Femur (tissue), 1 donor: ENCODE results near the gene CD81.

Source experiments
- DNase-seq: peaks from one replicate; pipeline ENCODE4 v3.0.0-alpha.2; 2017

CD81 gene

GRCh38 chr11:2377511-2378443, 667 bp downstream of the CD81 start:
- peak; percentile 89 for DNase-seq

GRCh38 chr11:2378527-2379210, 1.6 kb downstream of the CD81 start:
- peak; percentile 78 for DNase-seq

GRCh38 chr11:2379466-2380174, 2.5 kb downstream of the CD81 start:
- DNase-seq: no peak

GRCh38 chr11:2380396-2380795, 3.3 kb downstream of the CD81 start:
- no peak for DNase-seq

GRCh38 chr11:2380807-2381350, 3.8 kb downstream of the CD81 start:
- peak; percentile 76 for DNase-seq

GRCh38 chr11:2381494-2382128, 4.5 kb downstream of the CD81 start:
- DNase-seq: peak; percentile 24

GRCh38 chr11:2382129-2382517, 5.0 kb downstream of the CD81 start:
- DNase-seq: peak; percentile 27

- peak; percentile 78 for DNase-seq
Measured at GRCh38 chr11:2382936-2383851, 6.1 kb downstream of the CD81 start.

- no peak for DNase-seq
Measured at GRCh38 chr11:2383852-2384804, 7.0 kb downstream of the CD81 start.

GRCh38 chr11:2385156-2386151, 8.3 kb downstream of the CD81 start:
- no peak for DNase-seq

- DNase-seq: no peak
Measured at GRCh38 chr11:2386591-2386990, 9.5 kb downstream of the CD81 start.

- DNase-seq: no peak
Measured at GRCh38 chr11:2387266-2387987, 10.3 kb downstream of the CD81 start.

- DNase-seq: no peak
Measured at GRCh38 chr11:2388431-2389376, 11.6 kb downstream of the CD81 start.

GRCh38 chr11:2389377-2390026, 12.4 kb downstream of the CD81 start:
- DNase-seq: no peak

GRCh38 chr11:2390091-2390724, 13.1 kb downstream of the CD81 start:
- no peak for DNase-seq

- DNase-seq: peak; percentile 64
Measured at GRCh38 chr11:2390725-2391151, 13.6 kb downstream of the CD81 start.
